Urinary bladder (tissue), 4 donors: Measurements from ENCODE around the gene CAMK1D. TPM values are rescaled to one million over a fixed set of nuclear protein-coding genes. Genes with fewer than 3 reads are reported as not detected.
"Not testable (repeated sequence)": the region's sequence is repeated elsewhere in the genome, so short reads cannot be mapped to it uniquely, and the experiment has no call there.

Source experiments
- DNase-seq: peaks from one replicate; pipeline ENCODE4 v3.0.0-alpha.2; 2015; ENCODE audit errors: extremely low spot score
- H3K27ac ChIP-seq: one replicate; pipeline ENCODE4 v1.5.1; 2013; ENCODE audit warnings: low read depth, mild to moderate bottlenecking, moderate library complexity
- H3K36me3 ChIP-seq: one replicate; pipeline ENCODE4 v1.6.1; 2013; ENCODE audit warnings: mild to moderate bottlenecking, moderate library complexity; ENCODE audit not compliant: insufficient read depth
- H3K4me1 ChIP-seq: one replicate; pipeline ENCODE4 v1.6.1; 2013; ENCODE audit warnings: mild to moderate bottlenecking, moderate library complexity; ENCODE audit not compliant: insufficient read depth
- H3K4me3 ChIP-seq: one replicate; pipeline ENCODE4 v1.5.1; 2013; ENCODE audit warnings: low read depth, low read length
- whole genome bisulfite sequencing: extraction: QIAGEN DNeasy Blood & Tissue Kit; methylation state at CpG from one replicate; pipeline ENCODE4 v1.1.7; 2013; 5-methylcytosine and 5-hydroxymethylcytosine counted together
- polyA plus RNA-seq: library from polyadenylated mRNA; stranded (reverse); fragments of 200-250 nt; gene quantifications from one replicate; pipeline ENCODE4 v1.2.3, GENCODE V29; 2013
- total RNA-seq: library from RNA; depleted of rRNA; stranded (reverse); fragments of >200 nt; gene quantifications from one replicate; pipeline ENCODE4 v1.2.3, GENCODE V29; 2014
- donor health status: healthy with polysubstance abuse.
- donor health status: healthy.

The CAMK1D gene
- total and polyA plus RNA-seq, 2 donors, result 5.6 to 7.6 TPM

DNA sequence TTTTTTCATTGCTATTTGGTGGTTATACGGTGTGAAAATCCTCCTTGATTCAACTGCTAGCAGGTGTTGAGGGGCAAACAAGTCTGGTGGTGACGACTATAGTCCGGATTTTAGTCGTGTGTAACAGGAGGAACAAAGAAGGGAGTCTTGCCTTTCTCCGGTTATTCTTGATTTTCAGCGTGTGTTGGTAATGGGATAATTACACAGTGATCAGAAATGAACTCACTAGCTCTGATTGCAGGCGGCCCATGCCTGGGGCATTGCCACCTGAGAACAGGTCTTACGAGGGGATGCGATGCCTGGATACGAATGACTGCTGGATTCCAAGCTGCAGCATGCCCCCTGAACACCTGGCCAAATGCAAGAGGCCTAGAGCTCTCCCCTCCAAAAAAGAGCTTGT, 72.8 kb downstream of the CAMK1D start:
- 97% methylated on average over 10 of the region's 10 CpGs for WGBS
- no peak overlapping the region for H3K27ac ChIP-seq
- no peak overlapping the region for H3K4me3 ChIP-seq
- DNase-seq, result no peak
- H3K4me1 ChIP-seq, result peaks cover 2% of the 10 kb centered on the region
- H3K36me3 ChIP-seq, result no peaks in the 10 kb centered on the region

DNA sequence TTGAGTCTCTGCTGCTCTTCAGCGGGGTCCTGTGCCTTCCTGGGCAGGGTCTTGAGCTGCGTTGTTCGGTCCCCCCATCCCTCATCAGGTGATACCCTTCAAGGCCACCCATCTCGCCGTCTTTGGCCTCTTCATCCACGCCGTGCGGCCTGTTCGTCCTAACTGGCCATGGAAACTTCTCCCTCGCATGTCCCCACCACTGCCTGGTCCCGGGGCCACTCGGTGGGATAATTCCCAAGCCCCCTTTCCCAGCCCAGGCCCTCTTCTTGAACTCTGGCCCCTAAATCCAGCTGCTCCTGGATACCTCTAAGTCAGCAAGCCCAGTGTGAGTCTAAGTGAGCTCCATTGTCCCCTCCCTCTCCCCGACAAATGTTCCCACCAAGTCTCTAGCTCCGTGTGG, 74.5 kb downstream of the CAMK1D start:
- DNase-seq, result no peak
- peaks cover 2% of the 10 kb centered on the region for H3K4me1 ChIP-seq
- no peak overlapping the region for H3K27ac ChIP-seq
- no peaks in the 10 kb centered on the region for H3K36me3 ChIP-seq
- H3K4me3 ChIP-seq, result no peak overlapping the region
- WGBS, result 94% methylated on average over 14 of the region's 14 CpGs

DNA sequence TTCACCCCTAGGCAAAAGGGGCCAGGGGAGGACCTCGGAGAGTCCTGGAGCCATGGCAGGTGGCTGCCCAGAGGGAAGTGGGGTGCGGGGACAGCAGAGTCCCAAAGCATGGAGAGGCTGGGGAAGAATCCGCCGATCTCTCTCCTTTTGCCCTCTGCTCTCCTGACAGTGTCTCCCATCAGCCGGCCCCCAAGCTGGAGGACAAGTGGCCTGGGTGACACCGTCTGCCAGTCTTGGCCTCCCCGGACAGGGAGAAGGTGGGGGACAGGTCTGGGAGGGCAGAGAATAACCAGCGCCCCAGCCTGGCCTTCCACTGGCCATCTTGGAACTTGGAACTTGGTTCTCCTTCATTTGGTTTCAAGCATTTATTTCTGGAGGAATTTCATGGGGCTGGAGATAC, 77.9 kb downstream of the CAMK1D start:
- no peak for DNase-seq
- Histone ChIP-seq H3K4me1 (no peaks in the 10 kb centered on the region), H3K27ac (no peak overlapping the region), H3K36me3 (no peaks in the 10 kb centered on the region), H3K4me3 (no peak overlapping the region)
- 95% methylated on average over 8 of the region's 8 CpGs for WGBS

DNA sequence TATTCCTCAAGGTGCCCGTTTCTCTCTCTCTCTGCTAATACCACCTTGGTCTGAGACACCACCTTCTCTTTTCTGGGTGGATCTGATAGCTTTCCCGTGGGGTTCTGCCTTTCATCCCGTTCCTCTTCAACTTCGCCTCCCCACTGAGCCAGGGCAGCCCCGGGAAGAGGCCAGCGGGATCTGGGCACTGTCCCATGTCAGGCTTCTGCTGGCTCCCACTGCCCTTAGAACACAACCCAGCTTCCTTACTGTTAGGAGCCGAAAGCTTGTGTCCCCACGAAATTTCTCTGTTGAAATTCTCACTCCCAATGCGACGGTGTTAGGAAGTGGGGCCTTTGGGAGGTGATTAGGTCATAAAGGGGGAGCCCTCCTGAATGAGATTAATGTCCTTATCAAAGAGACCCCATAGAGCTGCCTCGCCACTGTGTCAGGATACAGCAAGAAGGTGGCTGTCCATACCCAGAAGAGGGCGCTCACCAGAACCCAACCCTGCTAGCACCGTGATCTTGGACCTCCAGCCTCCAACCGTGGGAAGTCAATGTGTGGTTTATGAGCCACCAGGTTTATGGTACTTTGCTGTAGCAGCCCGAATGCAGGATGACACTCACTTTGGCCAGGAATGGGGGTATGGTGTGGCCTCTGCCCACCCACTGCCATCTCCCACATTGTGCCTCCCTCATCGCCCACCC, 79.2 kb downstream of the CAMK1D start:
- DNase-seq, result no peak
- Histone ChIP-seq H3K27ac (no peak overlapping the region), H3K4me1 (no peaks in the 10 kb centered on the region), H3K4me3 (no peak overlapping the region), H3K36me3 (no peaks in the 10 kb centered on the region)
- 90% methylated on average over 16 of the region's 16 CpGs for WGBS

DNA sequence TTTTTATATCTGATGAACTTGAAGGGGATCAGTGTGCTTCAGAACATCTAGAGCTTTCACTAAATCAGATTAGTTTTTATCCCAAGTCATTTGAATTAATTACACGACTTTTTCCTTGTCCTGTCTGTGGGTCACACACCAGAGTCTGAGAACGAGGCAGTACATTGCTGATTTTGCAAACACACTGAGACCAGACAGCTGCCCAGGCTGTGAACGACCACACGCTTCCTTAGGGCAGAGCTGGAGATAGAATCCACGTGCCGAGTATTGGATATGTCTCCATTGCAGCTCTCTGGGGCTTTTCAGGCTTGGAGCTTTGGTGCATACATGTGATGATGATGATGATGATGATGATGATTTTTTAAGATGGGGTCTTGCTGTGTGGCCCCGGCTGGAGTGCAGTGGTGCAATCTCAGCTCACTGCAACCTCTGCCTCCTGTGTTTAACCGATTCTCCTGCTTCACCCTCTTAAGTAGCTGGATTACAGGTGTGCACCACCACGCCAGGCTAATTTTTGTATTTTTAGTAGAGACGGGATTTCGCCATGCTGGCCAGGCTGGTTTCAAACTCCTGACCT, 81.1 kb downstream of the CAMK1D start:
- 81% methylated on average over 11 of the region's 11 CpGs for WGBS
- Histone ChIP-seq H3K4me1 (no peaks in the 10 kb centered on the region), H3K36me3 (no peaks in the 10 kb centered on the region), H3K4me3 (no peak overlapping the region), H3K27ac (no peak overlapping the region)
- no peak for DNase-seq

DNA sequence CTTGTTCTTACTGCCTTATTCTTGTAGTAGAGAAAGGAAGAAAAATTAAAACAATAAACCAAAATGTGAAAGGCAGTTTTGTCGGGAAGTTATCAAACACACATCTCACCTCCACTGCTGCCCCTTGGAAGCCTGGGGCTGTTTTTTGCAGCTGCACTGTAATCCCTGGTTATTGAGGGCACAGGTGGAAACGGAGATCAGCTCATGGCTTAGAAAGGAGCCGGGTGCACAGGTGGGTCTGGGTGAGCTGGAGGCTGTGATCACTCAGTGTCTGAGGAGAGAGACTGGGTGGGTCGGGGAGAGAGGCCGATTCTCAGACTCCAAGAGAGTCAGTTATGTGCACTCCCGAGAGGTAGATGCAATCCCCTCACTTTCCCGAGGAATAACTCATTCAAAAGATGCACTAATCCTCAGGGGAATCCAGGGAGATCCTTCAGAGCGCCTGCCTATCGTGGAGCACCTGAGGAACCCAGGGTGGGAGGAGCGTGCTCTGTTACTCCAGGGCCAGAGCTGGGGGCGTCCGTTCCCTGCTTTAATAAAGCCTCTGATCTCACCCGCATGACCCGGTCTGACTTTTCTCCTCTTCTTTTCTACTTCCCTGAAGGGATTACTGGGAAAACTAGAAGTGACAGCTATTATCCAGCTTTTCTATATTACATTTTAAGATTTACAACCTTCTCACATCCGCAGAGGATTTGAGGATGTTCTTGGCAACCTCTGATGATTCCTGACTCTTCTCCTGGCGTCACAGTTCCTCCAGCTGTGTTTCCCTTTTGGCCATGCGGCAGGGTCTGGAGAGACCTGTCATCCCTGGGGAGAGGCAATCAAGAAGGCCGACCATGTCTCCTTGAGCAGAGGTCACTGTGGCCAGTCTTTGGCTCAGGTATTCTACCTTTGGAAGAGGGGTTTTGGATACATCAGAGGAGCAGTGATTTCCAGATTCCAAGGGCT, 82.1 kb downstream of the CAMK1D start:
- no peak for DNase-seq
- Histone ChIP-seq H3K4me3 (no peak overlapping the region), H3K36me3 (no peaks in the 10 kb centered on the region), H3K27ac (no peak overlapping the region), H3K4me1 (no peaks in the 10 kb centered on the region)
- WGBS, result 52% methylated on average over 18 of the region's 18 CpGs

DNA sequence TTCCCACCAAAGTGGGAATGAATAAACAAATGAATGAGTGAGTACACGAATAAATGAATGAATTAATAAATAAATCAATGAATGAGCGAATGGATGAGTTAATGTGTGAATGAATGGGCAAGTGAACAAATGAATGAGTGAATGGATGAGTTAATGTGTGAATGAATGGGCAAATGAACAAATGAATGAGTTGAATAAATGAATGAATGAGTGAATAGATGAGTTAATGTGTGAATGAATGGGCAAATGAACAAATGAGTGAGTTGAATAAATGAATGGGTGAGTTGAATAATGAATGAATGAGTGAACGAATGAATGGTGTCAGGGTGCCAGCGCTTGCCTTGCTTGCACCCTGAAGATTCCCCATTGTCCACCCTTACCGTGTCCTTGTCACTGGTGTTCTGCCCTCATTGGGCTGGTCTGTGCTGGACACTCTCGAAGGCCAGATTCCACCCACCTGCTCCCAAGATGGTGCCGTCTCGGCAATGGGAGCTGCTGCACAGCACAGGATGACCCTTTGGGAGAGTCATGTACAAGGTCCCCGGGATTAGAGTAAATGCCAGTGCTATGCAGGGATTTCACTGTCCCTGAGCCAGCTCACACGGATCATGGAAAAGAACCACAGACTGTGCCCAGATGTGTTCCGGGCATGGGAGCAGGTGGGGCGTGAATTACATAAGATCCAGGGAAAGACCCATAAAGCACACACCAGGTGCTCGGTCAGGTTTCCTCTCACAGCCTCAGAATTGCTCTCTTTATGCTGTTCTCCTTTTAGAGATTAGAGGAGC, 83.2 kb downstream of the CAMK1D start:
- DNase-seq, result no peak
- Histone ChIP-seq H3K4me3 (no peak overlapping the region), H3K27ac (no peak overlapping the region), H3K36me3 (no peaks in the 10 kb centered on the region), H3K4me1 (no peaks in the 10 kb centered on the region)
- WGBS, result 88% methylated on average over 13 of the region's 13 CpGs

DNA sequence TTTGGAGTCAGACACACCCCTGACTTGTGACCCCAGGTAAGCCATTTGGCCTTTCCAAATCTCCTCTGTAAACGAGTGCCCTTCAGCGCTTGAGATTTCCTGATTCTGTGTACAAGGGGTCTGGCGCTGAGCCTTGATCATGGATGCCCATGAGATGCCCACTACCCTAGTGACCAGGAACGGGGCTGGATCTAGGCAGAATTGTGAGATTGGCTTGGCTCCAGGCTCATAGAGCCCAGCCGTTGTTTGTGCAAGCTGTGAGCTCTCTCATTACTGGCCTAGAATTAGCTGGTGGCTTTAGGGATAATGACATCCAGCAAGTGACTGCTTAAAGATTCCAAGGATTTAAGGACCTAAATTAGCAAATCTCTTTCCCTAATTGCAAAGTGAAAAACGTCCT, 84.9 kb downstream of the CAMK1D start:
- Histone ChIP-seq H3K4me3 (no peak overlapping the region), H3K4me1 (no peaks in the 10 kb centered on the region), H3K36me3 (no peaks in the 10 kb centered on the region), H3K27ac (no peak overlapping the region)
- 81% methylated on average over 6 of the region's 6 CpGs for WGBS
- no peak for DNase-seq

DNA sequence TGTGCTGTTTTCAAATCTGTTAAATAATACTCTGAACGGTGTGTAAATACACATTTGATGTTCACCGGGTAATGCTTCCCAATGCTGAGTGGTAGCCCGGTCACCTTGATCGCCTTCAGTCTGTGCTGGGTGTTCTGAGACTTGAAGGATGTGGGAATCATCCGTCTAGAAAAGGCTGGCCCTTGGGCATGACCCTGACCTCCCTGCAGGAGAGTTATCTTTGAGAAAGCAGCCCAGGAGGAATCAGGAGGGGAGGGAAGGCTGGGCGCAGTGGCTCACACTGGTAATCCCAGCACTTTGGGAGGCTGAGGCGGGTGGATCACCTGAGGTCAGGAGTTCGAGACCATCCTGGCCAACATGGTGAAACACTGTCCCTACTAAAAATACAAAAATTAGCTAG, 85.3 kb downstream of the CAMK1D start:
- not testable (repeated sequence) for H3K4me3 ChIP-seq, DNase-seq, H3K27ac ChIP-seq, H3K36me3 ChIP-seq, H3K4me1 ChIP-seq
- 92% methylated on average over 8 of the region's 8 CpGs for WGBS

DNA sequence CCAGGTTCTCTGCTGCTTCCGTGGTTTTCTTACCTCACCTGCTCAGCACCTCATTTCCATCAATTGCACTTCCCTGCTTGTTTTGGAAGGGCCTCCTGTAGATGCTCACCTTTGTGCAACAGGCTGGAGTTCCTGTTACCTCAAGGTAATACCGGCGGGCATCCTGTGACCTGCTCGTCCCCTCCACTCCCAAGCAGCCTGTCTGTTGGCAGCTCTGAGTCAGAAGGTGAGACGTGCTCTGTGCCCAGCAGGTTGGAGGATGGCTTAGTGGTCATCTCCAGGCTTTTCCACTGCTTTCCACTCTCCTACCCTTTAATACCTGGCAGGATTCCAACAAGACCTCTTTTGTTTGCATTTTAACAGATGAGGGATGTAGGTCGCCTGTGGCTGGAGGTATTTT, 86.0 kb downstream of the CAMK1D start:
- Histone ChIP-seq H3K36me3 (no peaks in the 10 kb centered on the region), H3K4me1 (no peaks in the 10 kb centered on the region), H3K4me3 (no peak overlapping the region), H3K27ac (no peak overlapping the region)
- DNase-seq, result no peak
- WGBS, result 87% methylated on average over 6 of the region's 6 CpGs

DNA sequence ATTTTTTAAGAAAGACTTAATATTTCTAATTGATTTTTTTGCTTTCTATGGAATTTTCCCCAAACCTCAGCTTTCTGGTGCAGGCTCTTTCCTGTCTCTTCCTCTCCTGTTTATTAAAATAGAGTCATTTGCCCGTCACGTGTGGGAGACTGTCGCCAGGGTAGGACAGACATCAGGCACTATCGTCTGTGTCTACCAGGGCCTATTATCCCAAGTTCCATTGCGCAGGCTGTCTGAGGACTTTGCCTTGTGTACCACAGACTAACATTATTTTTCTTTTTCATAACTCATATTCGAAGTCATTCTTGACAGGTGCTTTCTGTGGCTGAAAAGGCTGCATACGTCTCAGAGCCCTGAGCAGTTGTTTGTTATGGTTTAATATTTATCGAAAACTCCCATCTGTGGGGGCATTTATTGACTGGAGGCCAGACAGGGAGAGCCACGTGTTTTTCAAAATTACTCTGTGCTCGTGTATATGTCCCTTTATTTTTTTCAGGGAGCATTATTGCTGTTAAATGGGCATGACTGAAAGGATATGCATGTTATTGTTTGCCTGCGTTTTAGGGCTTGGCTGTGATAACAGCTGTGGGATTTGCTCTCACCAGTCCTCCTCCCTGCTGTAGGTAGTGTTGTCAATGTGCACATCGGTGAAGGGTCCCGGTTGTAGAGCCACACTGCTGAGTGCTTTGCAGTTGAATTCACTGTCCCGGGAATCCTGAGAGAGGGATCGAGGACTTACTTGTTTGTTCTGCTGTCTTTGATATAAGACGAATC, 89.8 kb downstream of the CAMK1D start:
- no peak overlapping the region for H3K27ac ChIP-seq
- 92% methylated on average over 16 of the region's 16 CpGs for WGBS
- DNase-seq, result no peak

DNA sequence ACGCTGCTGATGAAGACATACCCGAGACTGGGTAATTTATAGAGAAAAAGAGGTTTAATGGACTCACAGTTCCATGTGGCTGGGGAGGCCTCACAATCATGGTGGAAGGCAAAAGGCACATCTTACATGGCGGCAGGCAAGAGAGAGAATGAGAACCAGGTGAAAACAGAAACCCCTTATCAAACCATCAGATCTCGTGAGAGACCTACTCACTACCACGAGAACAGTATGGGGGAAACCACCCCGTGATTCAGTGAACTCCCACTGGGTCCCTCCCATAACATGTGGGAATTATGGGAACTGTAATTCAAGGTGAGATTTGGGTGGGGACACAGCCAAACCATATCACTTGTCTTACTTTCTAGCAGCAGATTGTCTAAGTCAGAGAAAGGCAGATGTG, 90.4 kb downstream of the CAMK1D start:
- not testable (repeated sequence) for H3K4me1 ChIP-seq, H3K4me3 ChIP-seq, DNase-seq, H3K36me3 ChIP-seq, H3K27ac ChIP-seq
- 95% methylated on average over 6 of the region's 6 CpGs for WGBS

More for the DNA sequence above, 89.8 kb downstream of the CAMK1D start:
- Histone ChIP-seq H3K36me3 (no peaks in the 10 kb centered on the region), H3K4me3 (no peak overlapping the region), H3K4me1 (no peaks in the 10 kb centered on the region)

DNA sequence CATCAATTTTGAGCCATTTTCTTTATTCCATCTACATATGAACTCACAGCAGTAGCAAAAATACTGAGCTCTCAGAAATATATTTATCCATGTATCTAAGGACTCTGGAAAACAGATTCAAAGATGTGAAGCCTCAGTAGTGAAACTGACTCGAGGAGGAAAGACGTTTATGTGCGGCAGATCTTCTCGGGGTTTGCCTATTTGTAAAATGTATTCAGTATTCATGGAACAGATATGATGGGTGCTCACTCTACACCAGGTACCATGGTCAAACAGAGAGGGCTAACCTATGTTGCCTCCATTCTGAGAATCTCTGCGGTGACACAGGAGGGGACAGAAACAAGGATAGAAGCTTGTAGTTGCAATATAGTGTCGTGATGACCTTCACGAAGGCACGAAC, 93.7 kb downstream of the CAMK1D start:
- H3K4me1 ChIP-seq, result peaks cover 2% of the 10 kb centered on the region
- 95% methylated on average over 8 of the region's 8 CpGs for WGBS
- H3K4me3 ChIP-seq, result no peak overlapping the region
- H3K27ac ChIP-seq, result no peak overlapping the region
- DNase-seq, result no peak
- H3K36me3 ChIP-seq, result no peaks in the 10 kb centered on the region
